ENCODE results near the gene RSBN1L. TPM values are rescaled to one million over a fixed set of nuclear protein-coding genes. Genes with fewer than 3 reads are reported as not detected.
A peak's percentile ranks its signal among the peaks of the same experiment; 100 is the strongest.
"Not testable (repeated sequence)": the region's sequence is repeated elsewhere in the genome, so short reads cannot be mapped to it uniquely, and the experiment has no call there.

The RSBN1L gene
- total and polyA plus RNA-seq, 5 donors from 2014 or later: 7.3 to 31.8 (median 8.2) TPM

- H3K36me3 Mint-ChIP-seq: peaks cover 43% of the 10 kb centered on the region
Observed at GRCh38 chr7:77778535-77778934, 82.3 kb downstream of the RSBN1L start.

GRCh38 chr7:77782383-77782782, 86.1 kb downstream of the RSBN1L start:
- Mint-ChIP-seq H3K9me3 (peaks cover 0 to 6% (median 0%) of the 10 kb centered on the region in 7 donors), H3K27ac (no peak overlapping the region), H3K36me3 (peaks cover 45% of the 10 kb centered on the region), H3K27me3 (no peaks in the 10 kb centered on the region), H3K4me3 (peak overlapping the region in 1 of 4 donors; percentile 40), H3K4me1 (peaks cover 9 to 27% (median 13%) of the 10 kb centered on the region in 4 donors)
- Histone ChIP-seq H3K9me3 (ENCODE audit: control insufficient read depth in 2 of 2, low read length in 2 of 2) (no peaks in the 10 kb centered on the region), H3K36me3 (ENCODE audit: control insufficient read depth, insufficient read depth, low read length) (peaks cover 36% of the 10 kb centered on the region), H3K4me1 (ENCODE audit: control insufficient read depth, insufficient read depth, low read length, poor library complexity, severe bottlenecking) (no peaks in the 10 kb centered on the region), H3K27ac (ENCODE audit: insufficient read depth, low read length, poor library complexity, severe bottlenecking) (no peak overlapping the region), H3K4me3 (ENCODE audit: low read depth, low read length) (no peak overlapping the region), H3K27me3 (ENCODE audit: control insufficient read depth, insufficient read depth, low read length) (no peaks in the 10 kb centered on the region)
- no peak for ATAC-seq (ENCODE audit: low read depth in 2 of 2)
- no peak for DNase-seq

More at GRCh38 chr7:77778535-77778934, 82.3 kb downstream of the RSBN1L start:
- ATAC-seq (ENCODE audit: low read depth in 2 of 2): no peak
- Histone ChIP-seq H3K9me3 (ENCODE audit: control insufficient read depth in 2 of 2, low read length in 2 of 2) (no peaks in the 10 kb centered on the region), H3K27ac (ENCODE audit: insufficient read depth, low read length, poor library complexity, severe bottlenecking) (no peak overlapping the region), H3K36me3 (ENCODE audit: control insufficient read depth, insufficient read depth, low read length) (peaks cover 62% of the 10 kb centered on the region), H3K4me3 (ENCODE audit: low read depth, low read length) (no peak overlapping the region), H3K27me3 (ENCODE audit: control insufficient read depth, insufficient read depth, low read length) (no peaks in the 10 kb centered on the region), H3K4me1 (ENCODE audit: control insufficient read depth, insufficient read depth, low read length, poor library complexity, severe bottlenecking) (no peaks in the 10 kb centered on the region)
- no peak overlapping the region for H3K27ac Mint-ChIP-seq
- peaks cover 0 to 3% (median 0%) of the 10 kb centered on the region in 7 donors for H3K9me3 Mint-ChIP-seq
- no peak for DNase-seq
- no peak overlapping the region for H3K4me3 Mint-ChIP-seq
- H3K27me3 Mint-ChIP-seq: no peaks in the 10 kb centered on the region
- peaks cover 9 to 17% (median 13%) of the 10 kb centered on the region in 4 donors for H3K4me1 Mint-ChIP-seq

DNA sequence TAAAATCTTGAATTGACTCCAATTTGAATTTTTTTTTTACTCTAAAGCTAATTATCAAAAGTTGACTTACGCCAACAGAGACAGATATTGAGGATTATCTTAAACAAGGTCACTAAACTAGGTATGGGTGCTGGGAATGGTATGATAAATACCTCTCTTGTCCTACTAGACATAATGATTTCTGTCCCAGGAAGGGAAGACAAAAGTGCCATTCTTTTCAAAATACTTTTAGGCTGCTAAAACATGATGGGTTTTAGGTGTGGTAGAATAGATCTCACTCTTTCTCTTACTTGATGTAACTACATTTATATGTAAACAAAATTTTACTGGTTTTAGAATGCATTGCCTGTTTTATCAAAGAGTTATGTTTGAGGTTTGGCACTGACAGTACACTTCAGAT, 86.9 kb downstream of the RSBN1L start:
- no peaks in the 10 kb centered on the region for H3K9me3 ChIP-seq (ENCODE audit: control insufficient read depth in 2 of 2, low read length in 2 of 2)

DNA sequence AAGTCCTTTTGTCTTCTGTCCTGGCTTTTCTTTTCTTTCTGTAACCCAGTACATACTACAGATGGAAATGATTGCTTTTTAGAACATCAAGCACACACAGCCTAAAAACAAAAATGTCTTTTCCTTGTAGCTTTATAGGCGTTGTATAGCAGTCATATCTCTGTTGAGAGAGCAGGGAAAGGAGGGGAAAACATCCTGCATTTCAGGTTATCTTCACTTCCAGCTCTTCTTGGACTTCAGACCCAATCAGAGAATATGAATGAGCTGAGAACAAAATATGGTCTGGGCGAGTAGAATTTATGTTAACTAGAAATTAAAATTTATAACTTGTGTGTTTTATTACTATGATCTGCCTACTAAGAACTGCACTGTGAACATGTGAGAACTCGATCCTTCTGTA, 87.3 kb downstream of the RSBN1L start:
- Mint-ChIP-seq H3K27me3 (no peaks in the 10 kb centered on the region), H3K4me3 (no peak overlapping the region), H3K36me3 (peaks cover 39% of the 10 kb centered on the region), H3K27ac (peak overlapping the region in 2 of 3 donors; percentile 24 to 26), H3K9me3 (peaks cover 0 to 6% (median 0%) of the 10 kb centered on the region in 7 donors), H3K4me1 (peaks cover 9 to 23% (median 11%) of the 10 kb centered on the region in 4 donors)
- peaks cover 30% of the 10 kb centered on the region for H3K36me3 ChIP-seq (ENCODE audit: control insufficient read depth, insufficient read depth, low read length)
- no peaks in the 10 kb centered on the region for H3K9me3 ChIP-seq (ENCODE audit: control insufficient read depth in 2 of 2, low read length in 2 of 2)
- H3K4me3 ChIP-seq (ENCODE audit: low read depth, low read length): no peak overlapping the region
- no peak for ATAC-seq (ENCODE audit: low read depth in 2 of 2)
- H3K27me3 ChIP-seq (ENCODE audit: control insufficient read depth, insufficient read depth, low read length): no peaks in the 10 kb centered on the region
- DNase-seq: no peak
- H3K27ac ChIP-seq (ENCODE audit: insufficient read depth, low read length, poor library complexity, severe bottlenecking): no peak overlapping the region
- H3K4me1 ChIP-seq (ENCODE audit: control insufficient read depth, insufficient read depth, low read length, poor library complexity, severe bottlenecking): no peaks in the 10 kb centered on the region

More for the DNA sequence above, 86.9 kb downstream of the RSBN1L start:
- ATAC-seq (ENCODE audit: low read depth in 2 of 2) (no peak), DNase-seq (no peak)
- Histone ChIP-seq H3K4me1 (ENCODE audit: control insufficient read depth, insufficient read depth, low read length, poor library complexity, severe bottlenecking) (no peaks in the 10 kb centered on the region), H3K27me3 (ENCODE audit: control insufficient read depth, insufficient read depth, low read length) (no peaks in the 10 kb centered on the region), H3K27ac (ENCODE audit: insufficient read depth, low read length, poor library complexity, severe bottlenecking) (no peak overlapping the region), H3K4me3 (ENCODE audit: low read depth, low read length) (no peak overlapping the region), H3K36me3 (ENCODE audit: control insufficient read depth, insufficient read depth, low read length) (peaks cover 34% of the 10 kb centered on the region)
- peak overlapping the region in 2 of 3 donors; percentile 24 to 26 for H3K27ac Mint-ChIP-seq
- no peak overlapping the region for H3K4me3 Mint-ChIP-seq
- H3K9me3 Mint-ChIP-seq: peaks cover 0 to 6% (median 0%) of the 10 kb centered on the region in 7 donors
- peaks cover 43% of the 10 kb centered on the region for H3K36me3 Mint-ChIP-seq
- H3K4me1 Mint-ChIP-seq: peaks cover 8 to 25% (median 13%) of the 10 kb centered on the region in 4 donors
- H3K27me3 Mint-ChIP-seq: no peaks in the 10 kb centered on the region

GRCh38 chr7:77784426-77784825, 88.2 kb downstream of the RSBN1L start:
- not testable (repeated sequence) for H3K27me3 Mint-ChIP-seq; H3K27ac Mint-ChIP-seq; H3K4me3 Mint-ChIP-seq; H3K4me3 ChIP-seq (ENCODE audit: low read depth, low read length); H3K9me3 ChIP-seq (ENCODE audit: control insufficient read depth in 2 of 2, low read length in 2 of 2); H3K27ac ChIP-seq (ENCODE audit: insufficient read depth, low read length, poor library complexity, severe bottlenecking); H3K4me1 ChIP-seq (ENCODE audit: control insufficient read depth, insufficient read depth, low read length, poor library complexity, severe bottlenecking); ATAC-seq (ENCODE audit: low read depth in 2 of 2); H3K9me3 Mint-ChIP-seq; DNase-seq; H3K27me3 ChIP-seq (ENCODE audit: control insufficient read depth, insufficient read depth, low read length)
- Mint-ChIP-seq H3K4me1 (peaks cover 10 to 23% (median 16%) of the 10 kb centered on the region in 4 donors), H3K36me3 (peaks cover 37% of the 10 kb centered on the region)
- peaks cover 23% of the 10 kb centered on the region for H3K36me3 ChIP-seq (ENCODE audit: control insufficient read depth, insufficient read depth, low read length)

- no peaks in the 10 kb centered on the region for H3K27me3 Mint-ChIP-seq
- H3K36me3 ChIP-seq (ENCODE audit: control insufficient read depth, insufficient read depth, low read length): peaks cover 13% of the 10 kb centered on the region
Observed at GRCh38 chr7:77786018-77786417, 89.8 kb downstream of the RSBN1L start.

GRCh38 chr7:77786741-77787140, 90.5 kb downstream of the RSBN1L start:
- no peaks in the 10 kb centered on the region for H3K9me3 ChIP-seq (ENCODE audit: control insufficient read depth in 2 of 2, low read length in 2 of 2)
- no peaks in the 10 kb centered on the region for H3K4me1 ChIP-seq (ENCODE audit: control insufficient read depth, insufficient read depth, low read length, poor library complexity, severe bottlenecking)
- peaks cover 0 to 6% (median 0%) of the 10 kb centered on the region in 7 donors for H3K9me3 Mint-ChIP-seq
- no peak overlapping the region for H3K4me3 Mint-ChIP-seq
- H3K27me3 ChIP-seq (ENCODE audit: control insufficient read depth, insufficient read depth, low read length): no peaks in the 10 kb centered on the region
- H3K36me3 ChIP-seq (ENCODE audit: control insufficient read depth, insufficient read depth, low read length): peaks cover 14% of the 10 kb centered on the region
- no peak overlapping the region for H3K27ac ChIP-seq (ENCODE audit: insufficient read depth, low read length, poor library complexity, severe bottlenecking)
- DNase-seq (no peak), ATAC-seq (ENCODE audit: low read depth in 2 of 2) (no peak)
- H3K36me3 Mint-ChIP-seq: peaks cover 28% of the 10 kb centered on the region
- no peak overlapping the region for H3K4me3 ChIP-seq (ENCODE audit: low read depth, low read length)
- no peaks in the 10 kb centered on the region for H3K27me3 Mint-ChIP-seq
- H3K27ac Mint-ChIP-seq: peak overlapping the region in 2 of 3 donors; percentile 55 to 91
- H3K4me1 Mint-ChIP-seq: peaks cover 9 to 16% (median 12%) of the 10 kb centered on the region in 4 donors

More at GRCh38 chr7:77786018-77786417, 89.8 kb downstream of the RSBN1L start:
- no peaks in the 10 kb centered on the region for H3K27me3 ChIP-seq (ENCODE audit: control insufficient read depth, insufficient read depth, low read length)
- no peaks in the 10 kb centered on the region for H3K9me3 ChIP-seq (ENCODE audit: control insufficient read depth in 2 of 2, low read length in 2 of 2)
- Mint-ChIP-seq H3K27ac (peak overlapping the region in 1 of 3 donors; percentile 55), H3K36me3 (peaks cover 30% of the 10 kb centered on the region), H3K4me3 (no peak overlapping the region), H3K4me1 (peaks cover 10 to 16% (median 13%) of the 10 kb centered on the region in 4 donors), H3K9me3 (peaks cover 0 to 6% (median 0%) of the 10 kb centered on the region in 7 donors)
- H3K4me3 ChIP-seq (ENCODE audit: low read depth, low read length): no peak overlapping the region
- ATAC-seq (ENCODE audit: low read depth in 2 of 2) (no peak), DNase-seq (no peak)
- no peaks in the 10 kb centered on the region for H3K4me1 ChIP-seq (ENCODE audit: control insufficient read depth, insufficient read depth, low read length, poor library complexity, severe bottlenecking)
- H3K27ac ChIP-seq (ENCODE audit: insufficient read depth, low read length, poor library complexity, severe bottlenecking): no peak overlapping the region

- H3K4me1 Mint-ChIP-seq: peaks cover 10 to 14% (median 13%) of the 10 kb centered on the region in 4 donors
- no peak for ATAC-seq (ENCODE audit: low read depth in 2 of 2)
- no peaks in the 10 kb centered on the region for H3K4me1 ChIP-seq (ENCODE audit: control insufficient read depth, insufficient read depth, low read length, poor library complexity, severe bottlenecking)
Observed at GRCh38 chr7:77788327-77788902, 92.2 kb downstream of the RSBN1L start.

More at GRCh38 chr7:77788327-77788902, 92.2 kb downstream of the RSBN1L start:
- peaks cover 10% of the 10 kb centered on the region for H3K36me3 ChIP-seq (ENCODE audit: control insufficient read depth, insufficient read depth, low read length)
- H3K27me3 Mint-ChIP-seq: no peaks in the 10 kb centered on the region
- peaks cover 0 to 6% (median 0%) of the 10 kb centered on the region in 7 donors for H3K9me3 Mint-ChIP-seq
- H3K4me3 Mint-ChIP-seq: no peak overlapping the region
- no peak for DNase-seq
- H3K27me3 ChIP-seq (ENCODE audit: control insufficient read depth, insufficient read depth, low read length): no peaks in the 10 kb centered on the region
- H3K4me3 ChIP-seq (ENCODE audit: low read depth, low read length): no peak overlapping the region
- peak overlapping the region in 1 of 3 donors; percentile 29 for H3K27ac Mint-ChIP-seq
- no peak overlapping the region for H3K27ac ChIP-seq (ENCODE audit: insufficient read depth, low read length, poor library complexity, severe bottlenecking)
- peaks cover 21% of the 10 kb centered on the region for H3K36me3 Mint-ChIP-seq
- H3K9me3 ChIP-seq (ENCODE audit: control insufficient read depth in 2 of 2, low read length in 2 of 2): no peaks in the 10 kb centered on the region

Measured in CD4-positive, CD25-positive, alpha-beta regulatory T cell (primary cell).